HG03571 (cell line): ENCODE results near the gene CRB3.
A peak's percentile ranks its signal among the peaks of the same experiment; 100 is the strongest.

Source experiments
- ATAC-seq: cut with Tn5 transposase; IDR thresholded peaks from one replicate; pipeline ENCODE4 v1.9.1; 2021; ENCODE audit not compliant: unreplicated experiment

CRB3 gene

DNA sequence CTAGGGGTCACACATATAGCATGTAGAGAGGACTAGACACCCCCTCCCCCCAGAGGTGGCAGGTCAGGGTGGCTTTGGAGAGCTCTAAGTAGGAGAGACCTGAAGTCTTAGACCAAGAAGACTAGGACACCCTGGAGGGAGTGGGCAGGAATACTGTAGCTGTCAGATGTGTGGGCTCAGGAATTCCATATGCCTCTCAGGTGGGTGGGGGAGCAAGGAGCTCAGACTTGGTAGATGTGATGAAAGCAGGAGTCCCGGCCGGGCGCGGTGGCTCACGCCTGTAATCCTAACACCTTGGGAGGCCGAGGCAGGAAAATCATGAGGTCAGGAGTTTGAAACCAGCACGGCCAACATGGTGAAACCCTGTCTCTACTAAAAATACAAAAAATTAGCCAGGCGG is 1.6 kb downstream of the CRB3 start:
- ATAC-seq = no peak

GRCh38 chr19:6466526-6467248 is 2.6 kb downstream of the CRB3 start:
- ATAC-seq = no peak

DNA sequence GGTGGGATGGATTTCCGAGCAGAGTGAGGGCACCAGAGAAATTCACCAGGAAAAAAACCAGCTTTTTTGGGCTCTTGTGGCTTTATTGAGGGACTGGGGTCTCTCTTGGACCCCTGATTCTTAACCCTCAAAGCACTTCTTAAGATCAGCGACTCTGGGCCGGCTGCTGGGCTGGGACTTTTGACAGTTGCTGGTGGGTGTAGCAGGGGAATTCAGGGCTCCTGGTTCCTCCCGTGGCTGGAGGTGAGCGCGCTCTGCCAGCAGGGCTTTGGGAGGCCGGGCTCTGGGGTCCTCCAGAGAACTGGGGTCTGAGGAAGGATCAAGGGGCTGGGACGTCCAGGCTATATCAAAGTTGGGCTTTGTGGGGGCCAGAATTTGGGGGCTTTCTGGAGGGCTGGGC is 3.3 kb downstream of the CRB3 start:
- no peak for ATAC-seq

- ATAC-seq = no peak
These were observed 6.1 kb downstream of the CRB3 start for GRCh38 chr19:6470173-6470572.

DNA sequence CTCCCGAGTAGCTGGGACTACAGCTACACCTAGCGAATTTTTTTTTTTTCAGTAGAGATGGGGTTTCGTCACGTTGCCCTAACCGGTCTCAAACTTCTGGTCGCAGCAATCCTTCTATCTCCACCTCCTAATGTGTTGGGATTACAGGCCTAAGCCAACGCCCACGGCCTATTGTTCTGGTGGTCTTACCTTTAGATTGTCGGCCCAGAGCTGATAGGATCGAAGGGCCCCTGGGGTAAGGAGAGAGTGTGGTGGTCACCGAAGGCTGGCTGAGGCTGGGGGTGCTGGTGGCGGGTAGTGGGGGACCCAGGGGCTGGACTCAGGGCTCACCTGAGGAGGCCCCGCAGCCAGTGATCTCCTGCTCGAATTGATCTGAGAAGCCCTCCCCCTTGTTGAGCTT is 7.0 kb downstream of the CRB3 start:
- no peak for ATAC-seq

DNA sequence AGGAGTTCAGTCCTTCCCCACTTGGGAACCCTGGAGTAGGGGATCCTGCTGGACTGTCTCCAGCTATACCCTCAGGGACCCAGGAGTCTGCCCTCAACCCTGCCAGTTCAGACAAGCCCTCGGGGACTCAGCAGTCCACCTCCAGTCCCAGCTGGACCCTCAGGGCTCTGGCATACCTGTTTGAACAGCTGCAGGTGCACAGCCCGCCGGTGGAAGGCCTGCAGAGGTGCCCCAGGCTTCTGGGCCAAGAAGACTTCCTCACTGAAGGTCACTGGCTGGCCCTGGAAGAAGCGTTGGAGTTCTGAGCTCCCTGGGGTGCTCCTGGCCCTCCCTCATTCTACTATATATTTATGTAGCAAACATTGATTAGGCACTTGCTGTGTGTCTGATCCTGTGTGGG is 8.6 kb downstream of the CRB3 start:
- no peak for ATAC-seq

DNA sequence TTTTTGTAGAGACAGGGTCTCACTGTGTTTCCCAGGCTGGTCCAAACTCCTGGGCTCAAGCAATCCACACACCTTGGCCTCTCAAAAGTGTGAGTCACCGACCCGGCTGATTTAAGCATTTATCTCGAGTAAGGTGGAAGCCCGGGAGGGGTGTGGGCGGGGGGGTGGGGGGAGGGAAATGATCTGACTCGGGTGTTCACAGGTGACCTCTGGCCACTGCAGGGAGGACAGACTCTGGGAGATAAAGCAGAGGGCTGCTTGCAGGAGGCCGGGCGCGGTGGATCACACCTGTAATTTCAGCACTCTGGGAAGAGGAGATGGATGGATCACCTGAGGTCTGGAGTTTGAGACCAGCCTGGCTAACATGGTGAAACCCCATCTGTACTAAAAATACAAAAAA is 9.6 kb downstream of the CRB3 start:
- ATAC-seq = no peak

- ATAC-seq = no peak
These were observed 11.4 kb downstream of the CRB3 start for GRCh38 chr19:6475321-6476108.

- ATAC-seq = no peak
These were observed 12.3 kb downstream of the CRB3 start for GRCh38 chr19:6476155-6476895.

GRCh38 chr19:6476896-6477431 is 12.9 kb downstream of the CRB3 start:
- no peak for ATAC-seq

DNA sequence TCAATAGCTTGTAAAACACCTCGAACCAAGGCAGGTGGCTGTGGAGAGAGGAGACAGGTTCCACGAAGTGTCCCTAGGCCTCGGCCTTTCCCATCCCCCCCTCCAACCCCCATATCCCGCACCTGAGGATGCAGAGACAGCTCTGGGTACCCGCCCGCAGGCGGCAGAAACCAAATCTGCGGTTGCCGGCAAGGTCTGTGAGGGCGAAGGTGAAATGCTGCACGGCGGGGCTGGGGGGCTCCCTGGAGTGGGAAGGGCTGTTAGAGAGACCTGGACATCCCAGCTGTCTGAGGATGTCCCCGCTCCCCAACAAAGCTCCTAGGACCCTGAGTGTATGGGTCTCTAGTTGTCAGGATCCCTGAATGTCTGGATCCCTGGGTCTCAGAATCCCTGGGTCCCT is 14.7 kb downstream of the CRB3 start:
- no peak for ATAC-seq

- no peak for ATAC-seq
These were observed 15.8 kb downstream of the CRB3 start for GRCh38 chr19:6479836-6480398.

DNA sequence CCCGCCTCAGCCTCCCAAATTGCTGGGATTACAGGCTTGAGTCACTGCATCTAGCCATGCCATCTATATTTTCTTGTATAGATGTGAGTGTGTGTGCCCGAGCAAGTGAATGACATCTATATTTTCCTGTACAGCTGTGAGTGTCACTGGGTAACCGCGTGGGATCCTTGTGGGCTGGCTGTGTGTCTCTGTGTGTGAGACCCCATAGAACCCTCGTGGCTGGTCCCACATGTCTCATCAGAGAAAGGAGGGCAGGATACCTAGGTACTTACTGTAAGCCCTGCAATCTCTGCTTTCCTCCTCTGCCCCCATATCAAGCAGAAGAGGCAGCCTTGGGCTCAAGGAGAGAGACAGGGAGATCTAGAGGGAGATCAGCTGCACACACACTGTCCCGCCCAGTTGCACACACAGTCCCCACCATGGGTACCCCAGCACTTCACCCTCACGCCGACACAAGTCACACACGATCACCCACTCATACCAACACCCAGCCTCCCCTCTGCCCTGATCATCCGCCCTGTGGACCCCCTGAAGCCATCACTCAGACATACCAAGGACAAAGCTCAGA is 16.9 kb downstream of the CRB3 start:
- ATAC-seq = peak; percentile 30

DNA sequence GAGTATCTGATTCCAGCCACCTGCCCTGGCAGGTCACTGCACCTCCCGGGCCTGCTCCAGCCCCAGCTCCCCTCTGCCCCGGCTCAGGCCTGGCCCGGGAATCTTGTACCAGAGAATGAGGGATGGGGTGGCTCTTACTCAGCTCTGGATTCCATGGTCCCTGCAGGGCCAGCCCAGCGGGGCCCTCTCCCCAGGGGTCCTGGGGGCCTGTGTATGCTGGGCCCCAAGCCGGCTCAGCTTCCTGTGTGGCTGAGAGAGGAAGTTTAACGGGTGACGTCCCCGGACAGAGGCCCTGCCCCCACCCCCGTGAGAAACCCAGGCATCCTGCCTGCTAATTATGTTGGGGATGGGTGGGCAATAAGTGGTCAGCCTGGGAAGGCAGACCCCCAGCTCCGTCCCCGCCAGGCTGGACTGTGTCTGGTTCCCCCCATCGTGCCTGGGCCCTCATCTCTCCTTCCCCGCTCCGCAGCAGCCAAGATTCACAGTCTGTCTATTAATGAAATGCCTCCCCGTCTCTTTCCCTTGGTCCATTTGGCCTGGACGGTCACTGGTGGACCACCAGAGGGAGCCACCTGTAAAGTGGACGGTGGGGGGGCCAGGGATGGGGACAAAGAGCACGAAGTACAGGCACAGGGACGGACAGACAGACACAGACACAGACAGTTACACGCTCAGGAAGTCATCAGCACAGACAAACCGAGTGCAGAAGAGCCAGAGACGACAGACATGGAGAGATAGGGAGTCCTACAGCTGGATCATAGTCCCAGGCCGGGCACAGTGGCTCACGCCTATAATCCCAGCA is 17.7 kb downstream of the CRB3 start, which contains the start of gene DENND1C:
DENND1C (minus strand) TSS at position 247 of the 802 bp plus-strand sequence; CDS start at position 155, 92 bp downstream.
- ATAC-seq = peak; percentile 62

DNA sequence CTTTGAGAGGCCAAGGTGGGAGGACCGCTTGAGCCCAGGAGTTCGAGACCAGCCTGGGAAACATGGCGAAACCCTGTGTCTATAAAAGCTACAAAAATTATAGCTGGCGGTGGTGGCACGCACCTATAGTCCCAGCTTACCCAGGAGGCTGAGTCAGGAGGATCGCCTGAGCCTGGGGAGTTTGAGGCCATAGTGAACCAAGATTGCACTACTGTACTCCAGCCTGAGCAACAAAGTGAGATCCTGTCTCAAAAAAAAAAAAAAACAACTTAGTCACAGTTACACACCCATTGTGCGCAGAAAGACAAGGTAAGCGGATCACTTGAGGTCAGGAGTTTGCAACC is 18.2 kb downstream of the CRB3 start:
- no peak for ATAC-seq

GRCh38 chr19:6483235-6483634 is 19.2 kb downstream of the CRB3 start:
- ATAC-seq = no peak

DNA sequence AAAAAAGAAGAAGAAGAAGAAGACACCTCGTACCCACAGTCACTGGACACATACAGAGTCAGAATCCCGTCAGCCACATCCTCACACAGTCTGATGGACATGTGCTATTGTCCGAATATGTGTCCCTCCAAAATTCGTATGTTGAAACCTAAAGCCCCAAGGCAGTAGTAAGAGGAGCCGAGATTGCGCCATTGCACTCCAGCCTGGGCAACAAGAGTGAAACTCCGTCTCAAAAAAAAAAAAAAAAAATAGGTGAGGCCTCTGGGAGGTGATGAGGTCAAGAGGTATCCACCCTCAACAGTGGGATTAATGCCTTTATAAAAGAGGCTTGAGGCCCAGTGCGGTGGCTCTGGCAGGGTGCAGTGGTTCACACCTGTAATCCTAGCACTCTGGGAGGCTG is 20.2 kb downstream of the CRB3 start:
- no peak for ATAC-seq

GRCh38 chr19:6484831-6485230 is 20.8 kb downstream of the CRB3 start:
- no peak for ATAC-seq

GRCh38 chr19:6489278-6490061 is 25.4 kb downstream of the CRB3 start:
- ATAC-seq = no peak
